Endothelial cell of umbilical vein (primary cell): ENCODE data around the gene NUMA1. TPM values are rescaled to one million over a fixed set of nuclear protein-coding genes. Genes with fewer than 3 reads are reported as not detected.

Experiments
- BruUV-seq: library from RNA; stranded (reverse); fragments of 400-500 nt; replicated peaks from 2 replicates; lab custom pipeline; 2021; lab: Mats Ljungman, UMichigan
- CTCF ChIA-PET: fragments of 300-600, 350-600 bp; sonication (Branson Sonifier 250); formaldehyde crosslinking; loops from one replicate; lab custom pipeline; 2021; ENCODE audit warnings: antibody characterized with exemption, inconsistent platforms; lab: Charles Lee
- POLR2A ChIA-PET: fragments of 300-600, 350-600 bp; sonication (Branson Sonifier 250); formaldehyde crosslinking; loops from one replicate; lab custom pipeline; 2021; ENCODE audit warnings: antibody characterized with exemption, inconsistent platforms; lab: Charles Lee
- DNase-seq: peaks from one replicate; pipeline ENCODE4 v3.0.0-alpha.2; 2011; ENCODE audit warnings: low read depth, low spot score
- FAIRE-seq: peaks from 2 replicates; lab custom pipeline; 2011; peaks lifted over from hg19 to GRCh38; lab: Jason Lieb, UNC
- H2AFZ ChIP-seq: 2 replicates; pipeline ENCODE4 v1.6.0; 2012; ENCODE audit warnings: low read depth, low read length, control low read depth, inconsistent platforms
- H3K27ac ChIP-seq: 2 replicates; pipeline ENCODE4 v1.5.1; 2011; ENCODE audit warnings: low read depth, mild to moderate bottlenecking, control low read depth, low read length, moderate library complexity; ENCODE audit not compliant: insufficient read depth
- H3K27me3 ChIP-seq, 2 experiments: 2 replicates each; pipeline versions ENCODE4 v1.6.0 to v1.6.1; 2011; ENCODE audit warnings: low read length in 2 of 2, mixed read lengths in 1 of 2; ENCODE audit not compliant: control insufficient read depth in 2 of 2, insufficient read depth in 2 of 2
- H3K36me3 ChIP-seq, 2 experiments: 2 replicates in 1 of 2; 3 replicates in 1 of 2; pipeline ENCODE4 v1.5.1; 2011; ENCODE audit warnings: low read length in 2 of 2, mild to moderate bottlenecking in 1 of 2, moderate library complexity in 1 of 2; ENCODE audit not compliant: control insufficient read depth in 2 of 2, insufficient read depth in 2 of 2; ENCODE audit errors: extremely low read depth in 1 of 2
- H3K4me1 ChIP-seq: 3 replicates; pipeline ENCODE4 v1.5.1; 2011; ENCODE audit warnings: mild to moderate bottlenecking, low read length; ENCODE audit not compliant: control insufficient read depth, insufficient read depth; ENCODE audit errors: extremely low read depth
- H3K4me2 ChIP-seq: 2 replicates; pipeline ENCODE4 v1.6.1; 2011; ENCODE audit warnings: low read length, control low read depth, mixed read lengths; ENCODE audit not compliant: insufficient read depth
- H3K4me3 ChIP-seq, 3 experiments: fragments of 200-600 bp in 1 of 3; sonication (generic), shearing (Covaris generic) in 1 of 3; replicated peaks in 1 of 3; 2 replicates each; pipeline ENCODE4 v1.5.1; 2011 to 2016; ENCODE audit warnings: control low read depth in 3 of 3, low read length in 3 of 3, mild to moderate bottlenecking in 2 of 3, inconsistent platforms in 1 of 3, low read depth in 1 of 3, moderate library complexity in 1 of 3; ENCODE audit not compliant: insufficient read depth in 1 of 3
- H3K79me2 ChIP-seq: 2 replicates; pipeline ENCODE4 v1.6.0; 2012; ENCODE audit warnings: low read length, inconsistent platforms; ENCODE audit not compliant: control insufficient read depth, insufficient read depth
- H3K9ac ChIP-seq: replicated peaks from 2 replicates; pipeline ENCODE3; 2011; ENCODE audit warnings: low read length, control low read depth; ENCODE audit not compliant: insufficient read depth; ENCODE audit errors: extremely low read depth
- H3K9me1 ChIP-seq: replicated peaks from 3 replicates; pipeline ENCODE4 v1.6.0; 2011; ENCODE audit warnings: mild to moderate bottlenecking, low read length; ENCODE audit not compliant: control insufficient read depth, insufficient read depth; ENCODE audit errors: extremely low read depth
- H3K9me3 ChIP-seq: replicated peaks from 2 replicates; pipeline ENCODE4 v1.5.1; 2012; ENCODE audit warnings: low read length, inconsistent platforms; ENCODE audit not compliant: control insufficient read depth, insufficient read depth
- H4K20me1 ChIP-seq: replicated peaks from 2 replicates; pipeline ENCODE3; 2011; ENCODE audit warnings: mild to moderate bottlenecking, low read length; ENCODE audit not compliant: control insufficient read depth, insufficient read depth; ENCODE audit errors: extremely low read depth
- GATA2 ChIP-seq: IDR thresholded peaks from 2 replicates; pipeline ENCODE4 v1.7.0; 2011; ENCODE audit warnings: low read depth, mild to moderate bottlenecking, moderate library complexity, mixed read lengths, low read length; ENCODE audit not compliant: insufficient read length, insufficient read depth
- JUN ChIP-seq: IDR thresholded peaks from 2 replicates; pipeline ENCODE4 v1.6.1; 2011; ENCODE audit warnings: borderline replicate concordance, low read depth; ENCODE audit not compliant: insufficient read length, insufficient read depth
- MYC ChIP-seq: IDR thresholded peaks from one replicate; pipeline ENCODE4 v1.6.1; 2011; ENCODE audit warnings: mild to moderate bottlenecking, low read depth, low read length
- POLR2AphosphoS5 ChIP-seq: IDR thresholded peaks from 2 replicates; pipeline ENCODE4 v1.6.1; 2012; ENCODE audit warnings: low read depth, mild to moderate bottlenecking, control low read depth, low read length, moderate library complexity; ENCODE audit not compliant: insufficient read depth
- dilution Hi-C: fragments of 300-500 bp; cut with MboI; formaldehyde crosslinking; loops from one replicate; pipeline ENCODE4 v1.15.0; 2019; ENCODE audit warnings: low sequenced_read_pairs; ENCODE audit not compliant: extremely low pct_ligation_motif_present
- intact Hi-C: fragments of 100-400 bp; cut with micrococcal nuclease; formaldehyde crosslinking; loops from one replicate; pipeline ENCODE4 v1.10.0; 2022
- polyA plus RNA-seq, 4 experiments: library from polyadenylated mRNA; depleted of rRNA in 3 of 4; stranded (reverse) in 3 of 4; unstranded in 1 of 4; fragments of >200 nt; gene quantifications; 2 replicates each; pipeline versions ENCODE4 v1.2.1 to v1.2.3, GENCODE V29; 2011 to 2012; ENCODE audit warnings: missing spikeins in 1 of 4
- total RNA-seq: library from RNA; stranded (reverse); gene quantifications from 2 replicates; pipeline ENCODE4 v1.2.3, GENCODE V29; 2021
- TF ChIP-seq, protein P1 (sequence below): IDR thresholded peaks from 2 replicates; pipeline ENCODE4 v1.6.1; 2011; ENCODE audit not compliant: insufficient read depth, insufficient read length
- TF ChIP-seq, protein P2 (sequence below), 2 donors: IDR thresholded peaks; 1 replicate in 1 of 2; 2 replicates in 1 of 2; pipeline ENCODE4 v1.5.1; 2011; ENCODE audit warnings: low read length in 2 of 2, mild to moderate bottlenecking in 2 of 2, moderate library complexity in 2 of 2, control low read depth in 1 of 2, inconsistent platforms in 1 of 2, low read depth in 1 of 2; ENCODE audit not compliant: insufficient read depth in 1 of 2; ENCODE audit errors: extremely low read depth in 1 of 2

NUMA1 gene
- total and polyA plus RNA-seq, 2 donors (not counting 3 experiments of a cell fraction or from before 2014, with no cell fraction given), result 120 to 164 TPM

DNA sequence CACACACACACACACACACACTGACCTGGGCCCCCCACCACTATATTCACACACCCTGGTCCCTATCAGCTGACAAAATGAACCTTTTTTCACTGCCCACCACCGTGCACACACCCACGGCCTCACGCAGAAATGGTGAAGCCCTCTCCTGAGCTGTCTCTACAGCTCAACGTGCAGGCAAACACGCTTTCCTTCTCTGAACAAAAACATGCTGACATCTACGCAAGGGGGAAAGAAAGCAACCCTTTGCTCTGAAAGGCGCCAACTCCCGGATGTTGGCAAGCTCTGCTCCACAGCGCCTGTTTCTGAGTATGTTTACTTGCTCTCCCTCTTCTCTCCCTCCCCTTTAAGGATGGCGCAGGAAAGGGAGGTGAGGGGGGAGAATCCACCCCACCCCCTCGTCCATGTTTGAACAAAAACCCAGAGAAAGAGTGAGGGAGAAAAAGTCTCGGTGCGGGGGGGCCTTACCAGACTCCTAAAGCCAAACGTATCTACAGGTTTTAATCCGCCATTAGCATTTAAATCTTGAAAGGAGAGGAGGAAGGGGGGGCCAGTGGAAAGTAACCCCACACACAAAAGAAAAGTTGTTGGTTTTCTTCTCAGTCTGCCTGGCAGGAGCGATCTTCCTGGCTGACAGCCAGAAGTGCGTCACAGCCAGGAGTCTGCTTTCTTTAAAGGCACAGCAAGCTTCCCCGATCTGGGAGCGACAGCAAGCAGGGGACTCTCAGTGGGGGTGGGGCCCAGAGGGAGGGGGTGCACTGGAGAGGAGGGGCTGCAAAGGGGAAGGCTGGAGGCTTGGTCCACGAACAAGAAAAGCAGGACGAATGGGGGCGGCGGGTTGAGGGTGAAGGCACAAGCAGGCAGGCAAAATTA, 39.6 kb downstream of the NUMA1 start:
- H3K4me2 ChIP-seq, result peak overlapping the region; percentile 71
- intact Hi-C loops, result loop anchor here (1.0 to 2.0 kb wide), 5 partner anchors 32 to 183 kb away; partner anchors contain the start of genes ANAPC15, LAMTOR1, LRRC51 and NUMA1
- BruUV-seq, result TSS peak; percentile 79
- peak overlapping the region; percentile 22 for H2AFZ ChIP-seq
- dilution Hi-C loops, result no loop called here
- TF ChIP-seq MYC (no peak), JUN (no peak), POLR2AphosphoS5 (peak; percentile 17), GATA2 (no peak)
- TF ChIP-seq, protein P1, sequence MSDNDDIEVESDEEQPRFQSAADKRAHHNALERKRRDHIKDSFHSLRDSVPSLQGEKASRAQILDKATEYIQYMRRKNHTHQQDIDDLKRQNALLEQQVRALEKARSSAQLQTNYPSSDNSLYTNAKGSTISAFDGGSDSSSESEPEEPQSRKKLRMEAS, result peak; percentile 38
- TF ChIP-seq, protein P2, sequence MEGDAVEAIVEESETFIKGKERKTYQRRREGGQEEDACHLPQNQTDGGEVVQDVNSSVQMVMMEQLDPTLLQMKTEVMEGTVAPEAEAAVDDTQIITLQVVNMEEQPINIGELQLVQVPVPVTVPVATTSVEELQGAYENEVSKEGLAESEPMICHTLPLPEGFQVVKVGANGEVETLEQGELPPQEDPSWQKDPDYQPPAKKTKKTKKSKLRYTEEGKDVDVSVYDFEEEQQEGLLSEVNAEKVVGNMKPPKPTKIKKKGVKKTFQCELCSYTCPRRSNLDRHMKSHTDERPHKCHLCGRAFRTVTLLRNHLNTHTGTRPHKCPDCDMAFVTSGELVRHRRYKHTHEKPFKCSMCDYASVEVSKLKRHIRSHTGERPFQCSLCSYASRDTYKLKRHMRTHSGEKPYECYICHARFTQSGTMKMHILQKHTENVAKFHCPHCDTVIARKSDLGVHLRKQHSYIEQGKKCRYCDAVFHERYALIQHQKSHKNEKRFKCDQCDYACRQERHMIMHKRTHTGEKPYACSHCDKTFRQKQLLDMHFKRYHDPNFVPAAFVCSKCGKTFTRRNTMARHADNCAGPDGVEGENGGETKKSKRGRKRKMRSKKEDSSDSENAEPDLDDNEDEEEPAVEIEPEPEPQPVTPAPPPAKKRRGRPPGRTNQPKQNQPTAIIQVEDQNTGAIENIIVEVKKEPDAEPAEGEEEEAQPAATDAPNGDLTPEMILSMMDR (IDR thresholded peaks at IDR 0.05; ENCODE audit: extremely low read depth in 1 of 2, insufficient read depth in 1 of 2, low read depth in 1 of 2, low read length in 2 of 2), result no peak
- peak overlapping the region; percentile 90 for H3K27ac ChIP-seq
- no peaks in the 10 kb centered on the region for H3K27me3 ChIP-seq
- H4K20me1 ChIP-seq, result peaks cover 4% of the 10 kb centered on the region
- H3K4me3 ChIP-seq, result peak overlapping the region; percentile 28 to 66 (median 58)
- CTCF ChIA-PET, result interaction anchor here (0.9 to 5.2 kb wide), 13 partner anchors 8 to 390 kb away, joined by 3 to 89 read pairs (median 5); no protein-coding TSS in a partner anchor
- no peaks in the 10 kb centered on the region for H3K9me3 ChIP-seq
- H3K4me1 ChIP-seq, result peaks cover 38% of the 10 kb centered on the region
- DNase-seq, result peak; percentile 96
- POLR2A ChIA-PET, result interaction anchor here (0.9 to 2.6 kb wide), 4 partner anchors 8 to 44 kb away, joined by 3 to 7 read pairs (median 4); no protein-coding TSS in a partner anchor
- H3K79me2 ChIP-seq, result peaks cover 58% of the 10 kb centered on the region
- no peaks in the 10 kb centered on the region for H3K9me1 ChIP-seq
- peak; percentile 97 for FAIRE-seq
- peak overlapping the region; percentile 92 for H3K9ac ChIP-seq
- H3K36me3 ChIP-seq, result no peaks in the 10 kb centered on the region
